ENCODE results near the gene RADIL. TPM values are rescaled to one million over a fixed set of nuclear protein-coding genes. Genes with fewer than 3 reads are reported as not detected.

The RADIL gene
- total and polyA plus RNA-seq, 2 donors (not counting 1 experiment from before 2014, with no cell fraction given): not detected

GRCh38 chr7:4763091-4763793, 120.3 kb downstream of the RADIL start:
- peaks cover 0 to 61% of the 10 kb centered on the region in 2 experiments for H3K36me3 ChIP-seq (replicated peaks in 1 of 2; ENCODE audit: control extremely low read depth in 1 of 2, control insufficient read depth in 1 of 2, extremely low read depth in 1 of 2, insufficient read depth in 2 of 2, low read length in 1 of 2)
- no peak overlapping the region for H3K4me2 ChIP-seq (replicated peaks; ENCODE audit: low read depth, low read length, poor library complexity, severe bottlenecking)
- no peak for DNase-seq
- 98% methylated on average over 32 of the region's 32 CpGs for WGBS (ENCODE audit: insufficient coverage)
- no peak overlapping the region for H3K27ac ChIP-seq (ENCODE audit: low read length in 2 of 2)
- peaks cover 4% of the 10 kb centered on the region for H3K79me2 ChIP-seq (ENCODE audit: control insufficient read depth, insufficient read depth, low read length)
- no peak overlapping the region for H3K9ac ChIP-seq (ENCODE audit: low read length)
- no peaks in the 10 kb centered on the region for H3K9me3 ChIP-seq (ENCODE audit: control extremely low read depth in 1 of 3, control insufficient read depth in 2 of 3, insufficient read depth in 1 of 3, low read length in 2 of 3)
- Mint-ChIP-seq H3K27ac (no peak overlapping the region), H3K27me3 (no peaks in the 10 kb centered on the region), H3K4me3 (no peak overlapping the region), H3K4me1 (no peaks in the 10 kb centered on the region), H3K9me3 (ENCODE audit: insufficient read depth) (no peaks in the 10 kb centered on the region)
- no peak for ATAC-seq (ENCODE audit: low read depth)
- no peak overlapping the region for H2AFZ ChIP-seq (ENCODE audit: insufficient read depth, low read depth, low read length, poor library complexity, severe bottlenecking)
- POLR2A ChIA-PET: no interaction called here
- H3K27me3 ChIP-seq (replicated peaks in 1 of 4; ENCODE audit: control extremely low read depth in 1 of 4, control insufficient read depth in 3 of 4, insufficient read depth in 4 of 4, low read length in 3 of 4): no peaks in the 10 kb centered on the region
- H3K4me1 ChIP-seq (ENCODE audit: control insufficient read depth in 2 of 2, insufficient read depth in 2 of 2, low read length in 2 of 2): no peaks in the 10 kb centered on the region
- H4K20me1 ChIP-seq (ENCODE audit: control insufficient read depth, insufficient read depth, low read length, poor library complexity, severe bottlenecking): peaks cover 7% of the 10 kb centered on the region
- CTCF ChIA-PET: interaction anchor here (1.0 kb wide), 1 partner anchor 9 kb away, joined by 3 read pairs; no protein-coding TSS in a partner anchor
- H3K4me3 ChIP-seq (ENCODE audit: control extremely low read depth in 1 of 5, extremely low read depth in 1 of 5, insufficient read depth in 1 of 5, low read depth in 2 of 5, low read length in 4 of 5): no peak overlapping the region
- TF ChIP-seq EZH2 (IDR thresholded peaks at IDR 0.05; ENCODE audit: borderline replicate concordance, insufficient read depth, low read depth, low read length, poor library complexity, severe bottlenecking) (no peak), CTCF (IDR thresholded peaks at IDR 0.05) (no peak)
- intact Hi-C loops (cut with micrococcal nuclease): no loop called here
